Lower leg skin (tissue), 3 donors: ENCODE measurements around the gene CSF3R.

Source experiments
- POLR2A ChIP-seq, 2 donors: fragments of 450-650 bp; IDR thresholded peaks; one replicate each; pipeline ENCODE4 v1.6.1; 2016 to 2017; ENCODE audit warnings: antibody characterized with exemption in 2 of 2, mild to moderate bottlenecking in 1 of 2, moderate library complexity in 1 of 2
- TF ChIP-seq, protein P1 (sequence below), 3 donors: fragments of 450-650 bp; IDR thresholded peaks; one replicate each; pipeline ENCODE4 v1.5.1; 2016; ENCODE audit warnings: antibody characterized with exemption in 3 of 3, mild to moderate bottlenecking in 3 of 3, moderate library complexity in 2 of 3

- TF ChIP-seq, protein P1, sequence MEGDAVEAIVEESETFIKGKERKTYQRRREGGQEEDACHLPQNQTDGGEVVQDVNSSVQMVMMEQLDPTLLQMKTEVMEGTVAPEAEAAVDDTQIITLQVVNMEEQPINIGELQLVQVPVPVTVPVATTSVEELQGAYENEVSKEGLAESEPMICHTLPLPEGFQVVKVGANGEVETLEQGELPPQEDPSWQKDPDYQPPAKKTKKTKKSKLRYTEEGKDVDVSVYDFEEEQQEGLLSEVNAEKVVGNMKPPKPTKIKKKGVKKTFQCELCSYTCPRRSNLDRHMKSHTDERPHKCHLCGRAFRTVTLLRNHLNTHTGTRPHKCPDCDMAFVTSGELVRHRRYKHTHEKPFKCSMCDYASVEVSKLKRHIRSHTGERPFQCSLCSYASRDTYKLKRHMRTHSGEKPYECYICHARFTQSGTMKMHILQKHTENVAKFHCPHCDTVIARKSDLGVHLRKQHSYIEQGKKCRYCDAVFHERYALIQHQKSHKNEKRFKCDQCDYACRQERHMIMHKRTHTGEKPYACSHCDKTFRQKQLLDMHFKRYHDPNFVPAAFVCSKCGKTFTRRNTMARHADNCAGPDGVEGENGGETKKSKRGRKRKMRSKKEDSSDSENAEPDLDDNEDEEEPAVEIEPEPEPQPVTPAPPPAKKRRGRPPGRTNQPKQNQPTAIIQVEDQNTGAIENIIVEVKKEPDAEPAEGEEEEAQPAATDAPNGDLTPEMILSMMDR (IDR thresholded peaks at IDR 0.05) = no peak
- no peak for TF ChIP-seq POLR2A (IDR thresholded peaks at IDR 0.05)
Observed at GRCh38 chr1:36446271-36446670, 36.4 kb downstream of the CSF3R start.
